ENCODE results near the gene HSD17B12.

Gene HSD17B12

DNA sequence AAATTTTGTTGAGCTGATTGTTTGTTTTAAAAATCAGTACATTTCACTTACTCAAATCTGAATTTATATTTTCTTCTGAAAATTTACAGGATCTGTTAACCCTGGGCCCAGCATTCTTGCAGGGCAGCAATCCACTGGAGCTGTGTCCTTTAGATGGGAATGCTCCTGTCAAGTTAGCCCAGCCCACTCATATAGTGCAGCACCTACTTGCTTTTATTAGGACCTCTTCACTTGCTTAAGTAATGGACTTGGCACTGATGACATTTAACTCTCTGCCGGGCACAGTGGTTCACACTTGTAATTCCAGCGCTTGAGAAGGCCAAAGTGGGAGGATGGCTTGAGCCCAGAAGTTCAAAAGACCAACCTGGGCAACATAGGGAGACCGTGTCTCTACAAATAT, 89.6 kb downstream of the HSD17B12 start:
- no CpG with 5 or more reads among the region's 3 CpGs for WGBS (ENCODE audit: insufficient coverage, insufficient read length)
- H3K9me3 ChIP-seq (ENCODE audit: control insufficient read depth, insufficient read depth, low read length), result no peaks in the 10 kb centered on the region
- H3K4me3 ChIP-seq (ENCODE audit: low read length), result no peak overlapping the region
- no peaks in the 10 kb centered on the region for H3K4me1 ChIP-seq (ENCODE audit: control insufficient read depth, insufficient read depth, low read length)
- no peak for DNase-seq (ENCODE audit: low read depth, low spot score)
- no peaks in the 10 kb centered on the region for H3K36me3 ChIP-seq (ENCODE audit: control insufficient read depth, insufficient read depth, low read length)
- H3K27me3 ChIP-seq (ENCODE audit: control insufficient read depth, insufficient read depth, low read length), result no peaks in the 10 kb centered on the region
- no peak overlapping the region for H3K27ac ChIP-seq (ENCODE audit: low read length)

DNA sequence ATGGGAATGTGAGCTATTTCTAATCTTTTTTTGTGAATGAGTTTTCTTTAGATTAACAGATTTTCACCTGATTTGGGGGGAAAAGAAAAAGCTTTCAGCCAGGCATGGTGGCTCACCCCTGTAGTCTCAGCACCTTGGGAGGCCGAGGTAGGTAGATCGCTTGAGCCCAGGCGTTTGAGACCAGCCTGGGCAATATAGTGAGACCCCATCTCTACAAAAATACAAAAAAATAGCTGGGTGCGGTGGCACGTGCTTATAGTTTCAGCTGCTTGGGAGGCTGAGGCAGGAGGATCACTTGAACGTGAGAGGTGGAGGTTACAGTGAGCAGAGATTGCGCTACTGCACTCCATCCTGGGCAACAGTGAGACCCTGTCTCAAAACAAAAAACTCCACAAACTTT, 92.2 kb downstream of the HSD17B12 start:
- H3K4me1 ChIP-seq (ENCODE audit: control insufficient read depth, insufficient read depth, low read length), result no peaks in the 10 kb centered on the region
- no CpG with 5 or more reads among the region's 7 CpGs for WGBS (ENCODE audit: insufficient coverage, insufficient read length)
- no peak overlapping the region for H3K4me3 ChIP-seq (ENCODE audit: low read length)
- no peak for DNase-seq (ENCODE audit: low read depth, low spot score)
- no peaks in the 10 kb centered on the region for H3K36me3 ChIP-seq (ENCODE audit: control insufficient read depth, insufficient read depth, low read length)
- H3K27ac ChIP-seq (ENCODE audit: low read length), result no peak overlapping the region
- no peaks in the 10 kb centered on the region for H3K9me3 ChIP-seq (ENCODE audit: control insufficient read depth, insufficient read depth, low read length)
- H3K27me3 ChIP-seq (ENCODE audit: control insufficient read depth, insufficient read depth, low read length), result no peaks in the 10 kb centered on the region

DNA sequence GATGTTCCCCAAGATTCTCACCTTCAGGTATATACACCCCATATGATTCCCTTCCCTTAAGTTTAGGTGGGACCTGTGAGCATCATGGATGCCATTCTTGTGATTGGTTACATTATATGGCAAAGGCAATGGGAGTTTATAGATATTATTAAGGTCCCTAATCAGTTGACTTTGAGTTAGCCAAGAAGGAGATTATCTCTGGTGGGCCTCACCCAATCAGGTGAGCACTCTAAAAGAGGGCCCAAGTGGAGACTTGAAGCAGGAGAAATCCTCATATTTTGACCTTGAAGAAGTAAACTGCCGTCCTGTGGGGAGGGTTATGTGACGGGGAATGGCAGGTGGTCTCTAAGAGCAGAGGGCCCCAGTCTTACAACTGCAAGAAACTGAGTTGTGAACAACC, 94.2 kb downstream of the HSD17B12 start:
- Histone ChIP-seq H3K27ac (ENCODE audit: low read length) (no peak overlapping the region), H3K4me3 (ENCODE audit: low read length) (no peak overlapping the region), H3K27me3 (ENCODE audit: control insufficient read depth, insufficient read depth, low read length) (no peaks in the 10 kb centered on the region), H3K9me3 (ENCODE audit: control insufficient read depth, insufficient read depth, low read length) (no peaks in the 10 kb centered on the region), H3K4me1 (ENCODE audit: control insufficient read depth, insufficient read depth, low read length) (no peaks in the 10 kb centered on the region), H3K36me3 (ENCODE audit: control insufficient read depth, insufficient read depth, low read length) (no peaks in the 10 kb centered on the region)
- no peak for DNase-seq (ENCODE audit: low read depth, low spot score)
- WGBS (ENCODE audit: insufficient coverage, insufficient read length), result no CpG with 5 or more reads among the region's 2 CpGs

DNA sequence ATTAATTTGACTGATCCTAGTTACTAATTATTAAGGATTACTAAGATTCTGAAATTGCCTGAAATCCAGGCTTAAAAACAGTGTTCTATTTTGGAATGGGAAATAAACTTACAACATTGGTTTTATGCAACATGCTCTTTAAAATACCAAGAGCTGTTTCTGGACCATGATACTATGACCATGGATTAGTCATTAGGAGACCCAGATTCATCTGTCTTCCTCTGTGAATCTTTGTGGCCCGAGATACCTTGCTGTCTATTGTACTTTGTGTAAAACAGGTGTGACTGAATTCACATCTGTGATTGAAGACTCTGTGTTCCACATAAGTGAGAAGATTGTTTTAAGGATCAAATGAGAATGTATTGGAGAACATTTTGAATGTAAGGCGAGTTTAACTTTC, 98.8 kb downstream of the HSD17B12 start:
- H3K9me3 ChIP-seq (ENCODE audit: control insufficient read depth, insufficient read depth, low read length), result no peaks in the 10 kb centered on the region
- no CpG with 5 or more reads among the region's 2 CpGs for WGBS (ENCODE audit: insufficient coverage, insufficient read length)

DNA sequence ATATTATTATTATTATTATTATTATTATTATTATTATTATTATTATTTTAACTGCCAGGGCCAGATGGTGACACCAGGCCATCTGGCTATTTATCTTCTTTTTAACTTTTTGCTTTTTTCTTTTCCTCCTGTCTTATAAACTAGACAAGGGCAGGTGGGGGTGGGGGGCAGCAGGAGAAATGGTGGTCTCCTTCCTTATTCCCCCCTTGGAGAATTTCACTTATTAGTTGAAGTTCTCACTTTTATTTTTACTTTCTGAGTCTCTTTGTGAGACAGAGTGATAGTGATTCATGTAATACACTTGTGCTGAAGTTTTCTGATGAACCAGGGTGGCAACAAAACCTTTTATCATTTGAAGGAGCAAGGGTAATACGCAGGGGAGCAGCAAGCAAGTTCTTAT, 103.8 kb downstream of the HSD17B12 start:
- WGBS (ENCODE audit: insufficient coverage, insufficient read length), result no CpG with 5 or more reads among the region's 1 CpG

More for the DNA sequence above, 98.8 kb downstream of the HSD17B12 start:
- DNase-seq (ENCODE audit: low read depth, low spot score), result no peak
- Histone ChIP-seq H3K27ac (ENCODE audit: low read length) (no peak overlapping the region), H3K4me3 (ENCODE audit: low read length) (no peak overlapping the region), H3K36me3 (ENCODE audit: control insufficient read depth, insufficient read depth, low read length) (no peaks in the 10 kb centered on the region), H3K27me3 (ENCODE audit: control insufficient read depth, insufficient read depth, low read length) (no peaks in the 10 kb centered on the region), H3K4me1 (ENCODE audit: control insufficient read depth, insufficient read depth, low read length) (no peaks in the 10 kb centered on the region)

DNA sequence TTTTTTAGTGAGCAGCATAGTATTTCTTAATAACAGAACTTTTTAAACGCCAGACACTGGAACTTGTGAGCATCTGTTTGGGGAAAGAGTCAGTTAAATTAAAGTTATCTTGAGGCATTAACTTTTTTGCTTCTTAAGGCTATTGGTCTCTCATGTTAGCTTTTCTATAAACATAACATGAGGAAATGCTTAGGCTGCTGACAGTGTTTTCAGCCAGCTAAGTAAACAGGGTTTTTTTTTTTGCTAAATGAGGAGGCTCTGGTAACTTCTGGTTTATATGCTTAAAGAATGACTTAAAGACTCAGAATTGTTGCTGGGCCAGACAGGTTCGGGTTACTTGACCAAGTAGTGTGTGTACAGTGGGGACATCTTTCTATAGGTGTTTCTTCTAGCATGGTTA, 104.3 kb downstream of the HSD17B12 start:
- Histone ChIP-seq H3K4me3 (ENCODE audit: low read length) (no peak overlapping the region), H3K9me3 (ENCODE audit: control insufficient read depth, insufficient read depth, low read length) (no peaks in the 10 kb centered on the region), H3K27ac (ENCODE audit: low read length) (no peak overlapping the region), H3K36me3 (ENCODE audit: control insufficient read depth, insufficient read depth, low read length) (no peaks in the 10 kb centered on the region), H3K27me3 (ENCODE audit: control insufficient read depth, insufficient read depth, low read length) (no peaks in the 10 kb centered on the region), H3K4me1 (ENCODE audit: control insufficient read depth, insufficient read depth, low read length) (no peaks in the 10 kb centered on the region; the same call in 1 of the 2 replicates)
- DNase-seq (ENCODE audit: low read depth, low spot score), result no peak
- WGBS (ENCODE audit: insufficient coverage, insufficient read length), result no CpG with 5 or more reads among the region's 2 CpGs

More for the DNA sequence above, 103.8 kb downstream of the HSD17B12 start:
- Histone ChIP-seq H3K4me1 (ENCODE audit: control insufficient read depth, insufficient read depth, low read length) (no peaks in the 10 kb centered on the region; the same call in 1 of the 2 replicates), H3K4me3 (ENCODE audit: low read length) (no peak overlapping the region), H3K27ac (ENCODE audit: low read length) (no peak overlapping the region), H3K27me3 (ENCODE audit: control insufficient read depth, insufficient read depth, low read length) (no peaks in the 10 kb centered on the region), H3K9me3 (ENCODE audit: control insufficient read depth, insufficient read depth, low read length) (no peaks in the 10 kb centered on the region), H3K36me3 (ENCODE audit: control insufficient read depth, insufficient read depth, low read length) (no peaks in the 10 kb centered on the region)
- DNase-seq (ENCODE audit: low read depth, low spot score), result no peak

DNA sequence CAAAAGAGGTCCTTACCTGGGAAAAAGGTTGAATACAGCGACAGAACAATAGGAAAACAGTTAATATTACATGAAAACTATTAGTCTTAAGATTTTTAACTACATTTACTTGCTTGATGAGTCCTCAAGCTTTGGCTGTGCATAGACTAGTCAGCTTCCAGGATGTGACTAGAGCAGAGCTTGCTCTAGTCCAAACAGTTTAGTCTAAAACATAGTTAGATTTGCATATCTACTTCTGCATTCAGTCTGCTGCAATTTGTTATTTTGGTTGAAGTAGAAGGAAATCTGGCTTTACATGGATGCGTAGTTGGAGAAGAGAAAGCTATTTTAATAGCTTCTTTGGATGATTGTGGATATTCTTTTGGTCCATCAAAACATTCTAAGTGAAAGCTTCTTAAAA, 104.8 kb downstream of the HSD17B12 start:
- WGBS (ENCODE audit: insufficient coverage, insufficient read length), result no CpG with 5 or more reads among the region's 2 CpGs
- Histone ChIP-seq H3K4me1 (ENCODE audit: control insufficient read depth, insufficient read depth, low read length) (no peaks in the 10 kb centered on the region; the same call in 1 of the 2 replicates), H3K9me3 (ENCODE audit: control insufficient read depth, insufficient read depth, low read length) (no peaks in the 10 kb centered on the region), H3K4me3 (ENCODE audit: low read length) (no peak overlapping the region), H3K36me3 (ENCODE audit: control insufficient read depth, insufficient read depth, low read length) (no peaks in the 10 kb centered on the region), H3K27me3 (ENCODE audit: control insufficient read depth, insufficient read depth, low read length) (no peaks in the 10 kb centered on the region), H3K27ac (ENCODE audit: low read length) (no peak overlapping the region)
- no peak for DNase-seq (ENCODE audit: low read depth, low spot score)

DNA sequence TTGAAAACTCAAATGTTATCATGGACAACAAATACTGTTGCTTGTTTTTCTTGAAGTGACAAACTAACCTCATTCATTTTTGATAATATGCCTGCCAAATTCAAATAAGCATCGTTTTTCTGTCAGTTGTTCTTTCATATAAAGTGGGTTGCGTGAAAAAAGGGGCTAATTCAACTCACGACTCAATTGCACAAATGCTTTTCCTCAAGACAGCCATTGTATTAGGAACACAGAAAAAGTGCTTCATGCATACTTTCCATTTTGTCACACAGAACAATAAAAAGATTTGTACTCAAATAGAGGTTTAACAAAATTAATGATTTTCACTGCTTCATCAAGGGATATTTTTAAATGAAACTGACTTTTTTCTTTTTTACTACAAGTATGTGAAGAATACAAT, 105.5 kb downstream of the HSD17B12 start:
- no peak overlapping the region for H3K27ac ChIP-seq (ENCODE audit: low read length)
- H3K36me3 ChIP-seq (ENCODE audit: control insufficient read depth, insufficient read depth, low read length), result no peaks in the 10 kb centered on the region
- H3K4me1 ChIP-seq (ENCODE audit: control insufficient read depth, insufficient read depth, low read length), result no peaks in the 10 kb centered on the region; the same call in 1 of the 2 replicates
- no peaks in the 10 kb centered on the region for H3K27me3 ChIP-seq (ENCODE audit: control insufficient read depth, insufficient read depth, low read length)
- no peak for DNase-seq (ENCODE audit: low read depth, low spot score)
- WGBS (ENCODE audit: insufficient coverage, insufficient read length), result no CpG with 5 or more reads among the region's 3 CpGs
- no peak overlapping the region for H3K4me3 ChIP-seq (ENCODE audit: low read length)
- no peaks in the 10 kb centered on the region for H3K9me3 ChIP-seq (ENCODE audit: control insufficient read depth, insufficient read depth, low read length)

DNA sequence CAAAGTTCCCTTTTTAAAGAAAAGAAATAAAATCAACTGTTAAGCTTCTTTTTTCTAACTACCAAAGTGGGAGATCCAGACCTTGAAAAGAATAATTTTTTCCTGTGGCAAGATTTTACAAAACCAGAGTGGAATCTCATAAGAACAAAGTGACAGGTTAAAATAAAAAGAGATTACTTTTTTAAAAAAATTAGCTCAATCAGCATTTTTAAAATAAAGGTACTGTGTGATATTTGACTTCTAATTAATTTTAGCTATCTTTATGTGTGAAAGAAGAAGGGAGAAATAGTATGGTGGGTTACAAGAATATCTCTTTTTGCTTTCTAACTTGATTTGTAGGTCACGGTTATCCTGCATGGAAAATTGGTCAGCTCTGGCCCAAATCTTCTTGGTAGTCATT, 107.3 kb downstream of the HSD17B12 start:
- Histone ChIP-seq H3K4me1 (ENCODE audit: control insufficient read depth, insufficient read depth, low read length) (no peaks in the 10 kb centered on the region; the same call in 1 of the 2 replicates), H3K27me3 (ENCODE audit: control insufficient read depth, insufficient read depth, low read length) (no peaks in the 10 kb centered on the region), H3K4me3 (ENCODE audit: low read length) (no peak overlapping the region), H3K36me3 (ENCODE audit: control insufficient read depth, insufficient read depth, low read length) (no peaks in the 10 kb centered on the region), H3K9me3 (ENCODE audit: control insufficient read depth, insufficient read depth, low read length) (no peaks in the 10 kb centered on the region), H3K27ac (ENCODE audit: low read length) (no peak overlapping the region)
- no peak for DNase-seq (ENCODE audit: low read depth, low spot score)
- no CpG with 5 or more reads among the region's 1 CpG for WGBS (ENCODE audit: insufficient coverage, insufficient read length)

DNA sequence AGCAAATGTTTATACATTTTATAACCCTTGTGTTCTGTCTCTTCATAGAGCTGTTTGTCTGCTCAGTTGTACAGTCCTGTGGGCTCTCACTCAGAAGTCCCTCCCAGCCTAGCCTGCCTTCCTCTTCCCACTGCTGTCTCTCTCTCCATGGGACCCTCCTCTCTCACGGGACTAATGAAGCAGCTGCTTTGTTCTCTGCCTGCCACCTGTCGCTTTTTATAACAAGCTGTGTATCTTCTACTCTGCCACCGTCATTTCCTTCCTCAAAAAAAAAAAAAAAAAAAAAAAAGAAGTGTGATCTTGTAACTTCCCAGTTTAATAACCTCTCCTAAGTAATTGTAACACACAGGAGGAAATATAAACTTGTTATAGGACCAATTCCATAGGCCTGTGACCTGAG, 107.9 kb downstream of the HSD17B12 start:
- DNase-seq (ENCODE audit: low read depth, low spot score), result no peak
- Histone ChIP-seq H3K9me3 (ENCODE audit: control insufficient read depth, insufficient read depth, low read length) (no peaks in the 10 kb centered on the region), H3K36me3 (ENCODE audit: control insufficient read depth, insufficient read depth, low read length) (no peaks in the 10 kb centered on the region), H3K4me1 (ENCODE audit: control insufficient read depth, insufficient read depth, low read length) (no peaks in the 10 kb centered on the region; the same call in 1 of the 2 replicates), H3K27ac (ENCODE audit: low read length) (no peak overlapping the region), H3K4me3 (ENCODE audit: low read length) (no peak overlapping the region), H3K27me3 (ENCODE audit: control insufficient read depth, insufficient read depth, low read length) (no peaks in the 10 kb centered on the region)
- WGBS (ENCODE audit: insufficient coverage, insufficient read length), result no CpG with 5 or more reads among the region's 3 CpGs

DNA sequence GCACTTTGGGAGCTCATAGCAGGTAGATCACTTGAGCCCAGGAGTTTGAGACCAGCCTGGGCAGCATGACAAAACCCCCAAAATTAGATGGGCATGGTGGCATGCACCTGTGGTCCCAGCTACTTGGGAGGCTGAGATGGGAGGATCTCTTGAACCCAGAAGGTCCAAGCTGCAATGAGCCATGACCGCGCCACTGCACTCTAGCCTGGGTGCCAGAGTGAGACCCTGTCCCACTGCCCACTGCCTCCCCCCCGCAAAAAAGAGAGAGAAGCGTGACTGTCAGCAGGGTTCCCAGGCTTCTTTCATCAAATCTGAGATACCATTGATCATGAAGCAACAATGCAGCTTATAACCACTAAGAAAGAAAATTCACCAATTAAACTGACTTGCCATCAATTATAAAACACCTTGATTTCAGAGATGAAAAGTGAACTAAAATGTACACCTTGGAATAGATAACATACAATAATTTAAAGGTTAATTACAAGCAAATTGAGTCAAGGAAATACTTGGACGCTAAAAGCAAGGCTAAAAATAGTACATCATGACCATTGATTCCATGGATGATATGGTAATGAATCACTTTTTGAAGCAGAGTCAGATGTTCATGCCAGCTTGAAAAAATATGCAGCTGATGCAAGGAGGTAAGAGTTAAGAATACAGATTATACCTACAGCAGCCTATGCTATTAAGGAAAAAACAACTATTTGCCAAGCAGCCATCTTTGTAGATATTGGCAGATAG, 109.3 kb downstream of the HSD17B12 start:
- DNase-seq (ENCODE audit: low read depth, low spot score), result no peak
- H3K36me3 ChIP-seq (ENCODE audit: control insufficient read depth, insufficient read depth, low read length), result no peaks in the 10 kb centered on the region
- H3K4me3 ChIP-seq (ENCODE audit: low read length), result no peak overlapping the region
- no peaks in the 10 kb centered on the region for H3K27me3 ChIP-seq (ENCODE audit: control insufficient read depth, insufficient read depth, low read length)
- no peaks in the 10 kb centered on the region; the same call in 1 of the 2 replicates for H3K4me1 ChIP-seq (ENCODE audit: control insufficient read depth, insufficient read depth, low read length)
- WGBS (ENCODE audit: insufficient coverage, insufficient read length), result no CpG with 5 or more reads among the region's 5 CpGs
- no peaks in the 10 kb centered on the region for H3K9me3 ChIP-seq (ENCODE audit: control insufficient read depth, insufficient read depth, low read length)
- no peak overlapping the region for H3K27ac ChIP-seq (ENCODE audit: low read length)
